CD4-positive, CD25-positive, alpha-beta regulatory T cell (primary cell): ENCODE results near the gene TENM4. TPM values are rescaled to one million over a fixed set of nuclear protein-coding genes. Genes with fewer than 3 reads are reported as not detected.

ENCODE experiments used
- ATAC-seq, 2 donors: fragments of 150-1000 bp; cut with Tn5 transposase; one replicate each; pipeline ENCODE4 v1.10.0; 2021; ENCODE audit warnings: low read depth in 2 of 2, moderate number of reproducible peaks in 2 of 2, moderate library complexity in 1 of 2
- DNase-seq, 3 donors: peaks; one replicate each; pipeline versions ENCODE4 v3.0.0 to v3.0.0-alpha.2; 2012 to 2022; ENCODE audit warnings: mixed read lengths in 1 of 3
- H3K27ac ChIP-seq: one replicate; pipeline ENCODE4 v1.7.0; 2013; ENCODE audit warnings: mild to moderate bottlenecking, low read length; ENCODE audit not compliant: insufficient read depth, poor library complexity, severe bottlenecking
- H3K27me3 ChIP-seq: one replicate; pipeline ENCODE4 v1.7.0; 2013; ENCODE audit warnings: low read length; ENCODE audit not compliant: control insufficient read depth, insufficient read depth
- H3K36me3 ChIP-seq: one replicate; pipeline ENCODE4 v1.7.0; 2013; ENCODE audit warnings: mild to moderate bottlenecking, low read length, moderate library complexity; ENCODE audit not compliant: control insufficient read depth, insufficient read depth
- H3K4me1 ChIP-seq: 2 replicates; pipeline ENCODE4 v1.7.0; 2013; ENCODE audit warnings: mild to moderate bottlenecking, low read length; ENCODE audit not compliant: insufficient read depth, control insufficient read depth, poor library complexity, severe bottlenecking
- H3K4me3 ChIP-seq: one replicate; pipeline ENCODE4 v1.7.0; 2013; ENCODE audit warnings: low read depth, mild to moderate bottlenecking, low read length, moderate library complexity
- H3K9me3 ChIP-seq, 2 experiments: 1 replicate in 1 of 2; 2 replicates in 1 of 2; pipeline ENCODE4 v1.7.0; 2013; ENCODE audit warnings: low read length in 2 of 2, mild to moderate bottlenecking in 1 of 2, moderate library complexity in 1 of 2; ENCODE audit not compliant: control insufficient read depth in 2 of 2
- H3K27ac Mint-ChIP-seq, 3 donors: one replicate each; pipeline ENCODE4 v1.8.0; 2020 to 2022; ENCODE audit warnings: mild to moderate bottlenecking in 3 of 3, mixed read lengths in 3 of 3, moderate library complexity in 2 of 3
- H3K27me3 Mint-ChIP-seq: one replicate; pipeline ENCODE4 v1.8.0; 2022; ENCODE audit warnings: mild to moderate bottlenecking, mixed read lengths
- H3K36me3 Mint-ChIP-seq: one replicate; pipeline ENCODE4 v1.8.0; 2020; ENCODE audit warnings: mixed read lengths
- H3K4me1 Mint-ChIP-seq, 4 donors: one replicate each; pipeline ENCODE4 v1.8.0; 2020 to 2022; ENCODE audit warnings: mixed read lengths in 4 of 4, mild to moderate bottlenecking in 1 of 4
- H3K4me3 Mint-ChIP-seq, 4 donors: one replicate each; pipeline ENCODE4 v1.8.0; 2020 to 2022; ENCODE audit warnings: mild to moderate bottlenecking in 4 of 4, mixed read lengths in 4 of 4, moderate library complexity in 3 of 4
- H3K9me3 Mint-ChIP-seq, 7 donors: one replicate each; pipeline ENCODE4 v1.8.0; 2020 to 2022; ENCODE audit warnings: mixed read lengths in 7 of 7, mild to moderate bottlenecking in 3 of 7, moderate library complexity in 2 of 7
- polyA plus RNA-seq, 4 donors: library from polyadenylated mRNA; unstranded; fragments of 300-500 nt; fragmentation: Illumina TruSeq; gene quantifications; one replicate each; pipeline ENCODE4 v1.2.3, GENCODE V29; 2021
- total RNA-seq: library from RNA; stranded (reverse); gene quantifications from one replicate; pipeline ENCODE4 v1.2.3, GENCODE V29; 2022

The TENM4 gene
- total and polyA plus RNA-seq, 5 donors from 2014 or later, result 0.02 TPM; not detected in 4

DNA sequence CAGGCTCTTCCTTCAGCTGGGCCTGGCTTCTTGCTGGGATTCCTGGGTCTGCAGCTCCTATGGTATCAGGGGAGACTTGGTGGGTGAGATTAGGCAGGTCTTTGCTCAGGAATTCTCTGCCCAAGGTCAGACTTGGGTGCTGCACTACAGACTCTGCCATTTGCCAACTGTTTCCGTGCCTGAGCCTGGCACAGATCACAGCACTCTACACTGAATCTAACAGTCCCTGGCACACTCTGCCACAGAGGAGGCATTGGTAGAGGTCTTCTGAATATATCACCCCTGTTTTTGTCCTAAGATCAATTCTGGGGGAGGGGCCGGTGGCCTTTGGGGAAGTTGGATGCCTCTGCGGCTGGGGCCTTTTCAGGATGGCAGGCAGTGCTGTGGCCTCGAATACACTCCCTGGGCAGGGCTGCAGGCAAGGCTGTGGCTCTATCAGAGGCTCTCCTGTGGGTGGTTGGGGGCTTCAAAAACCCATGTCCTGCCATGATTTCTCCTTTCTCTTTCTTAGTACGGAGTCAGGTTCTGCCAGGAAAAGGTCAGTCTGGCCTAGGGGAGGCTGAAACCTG, 751.2 kb downstream of the TENM4 start:
- Mint-ChIP-seq H3K9me3 (peaks cover 0 to 5% (median 0%) of the 10 kb centered on the region in 7 donors), H3K27ac (no peak overlapping the region), H3K4me1 (no peaks in the 10 kb centered on the region), H3K4me3 (no peak overlapping the region), H3K27me3 (peaks cover 5% of the 10 kb centered on the region), H3K36me3 (no peaks in the 10 kb centered on the region)
- no peak overlapping the region for H3K27ac ChIP-seq
- H3K9me3 ChIP-seq, result no peaks in the 10 kb centered on the region
- no peak for DNase-seq
- peaks cover 2% of the 10 kb centered on the region for H3K27me3 ChIP-seq
- no peak overlapping the region for H3K4me3 ChIP-seq
- ATAC-seq, result no peak
- no peaks in the 10 kb centered on the region for H3K4me1 ChIP-seq
- no peaks in the 10 kb centered on the region for H3K36me3 ChIP-seq

DNA sequence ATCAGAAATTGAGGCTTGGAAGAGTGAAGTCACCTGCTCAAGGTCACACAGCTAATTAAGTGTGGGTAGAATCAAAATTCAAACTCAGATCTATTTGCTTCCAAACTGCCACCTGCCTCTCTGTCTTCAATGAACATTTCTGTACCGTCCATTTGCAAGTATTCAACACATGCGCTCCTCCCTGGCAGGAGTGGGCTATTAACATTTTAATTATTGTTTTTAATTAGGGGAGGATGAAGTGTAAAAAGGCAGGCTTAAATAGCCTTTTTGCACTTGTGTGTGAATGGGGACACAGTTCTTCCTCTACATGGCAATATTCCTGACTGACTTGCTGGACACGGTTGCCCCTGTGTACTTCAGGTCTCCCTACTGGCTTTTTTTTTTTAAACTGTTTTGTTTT, 751.7 kb downstream of the TENM4 start:
- no peak for ATAC-seq
- Histone ChIP-seq H3K9me3 (no peaks in the 10 kb centered on the region), H3K4me1 (no peaks in the 10 kb centered on the region), H3K27me3 (peaks cover 2% of the 10 kb centered on the region), H3K27ac (no peak overlapping the region), H3K4me3 (no peak overlapping the region), H3K36me3 (no peaks in the 10 kb centered on the region)
- peaks cover 5% of the 10 kb centered on the region for H3K27me3 Mint-ChIP-seq
- H3K27ac Mint-ChIP-seq, result no peak overlapping the region
- no peaks in the 10 kb centered on the region for H3K4me1 Mint-ChIP-seq
- H3K4me3 Mint-ChIP-seq, result no peak overlapping the region
- H3K36me3 Mint-ChIP-seq, result no peaks in the 10 kb centered on the region
- DNase-seq, result no peak
- H3K9me3 Mint-ChIP-seq, result peaks cover 0 to 7% (median under 1%) of the 10 kb centered on the region in 7 donors

GRCh38 chr11:78688460-78688859, 752.4 kb downstream of the TENM4 start:
- Mint-ChIP-seq H3K4me3 (no peak overlapping the region), H3K27me3 (peaks cover 5% of the 10 kb centered on the region), H3K9me3 (peaks cover 0 to 7% (median 5%) of the 10 kb centered on the region in 7 donors), H3K4me1 (no peaks in the 10 kb centered on the region), H3K36me3 (no peaks in the 10 kb centered on the region), H3K27ac (no peak overlapping the region)
- Histone ChIP-seq H3K27ac (no peak overlapping the region), H3K36me3 (no peaks in the 10 kb centered on the region), H3K9me3 (no peaks in the 10 kb centered on the region), H3K27me3 (peaks cover 2% of the 10 kb centered on the region), H3K4me3 (no peak overlapping the region), H3K4me1 (no peaks in the 10 kb centered on the region)
- DNase-seq, result no peak
- ATAC-seq, result no peak

- Mint-ChIP-seq H3K36me3 (no peaks in the 10 kb centered on the region), H3K4me3 (no peak overlapping the region), H3K9me3 (peaks cover 0 to 7% (median 5%) of the 10 kb centered on the region in 7 donors), H3K27me3 (no peaks in the 10 kb centered on the region), H3K27ac (no peak overlapping the region), H3K4me1 (no peaks in the 10 kb centered on the region)
- no peak for DNase-seq
- no peaks in the 10 kb centered on the region for H3K4me1 ChIP-seq
- no peaks in the 10 kb centered on the region for H3K36me3 ChIP-seq
- ATAC-seq, result no peak
- peaks cover 2% of the 10 kb centered on the region for H3K27me3 ChIP-seq
- no peak overlapping the region for H3K4me3 ChIP-seq
- H3K9me3 ChIP-seq, result no peaks in the 10 kb centered on the region
- no peak overlapping the region for H3K27ac ChIP-seq
These were observed 755.7 kb downstream of the TENM4 start for GRCh38 chr11:78685156-78685555.

DNA sequence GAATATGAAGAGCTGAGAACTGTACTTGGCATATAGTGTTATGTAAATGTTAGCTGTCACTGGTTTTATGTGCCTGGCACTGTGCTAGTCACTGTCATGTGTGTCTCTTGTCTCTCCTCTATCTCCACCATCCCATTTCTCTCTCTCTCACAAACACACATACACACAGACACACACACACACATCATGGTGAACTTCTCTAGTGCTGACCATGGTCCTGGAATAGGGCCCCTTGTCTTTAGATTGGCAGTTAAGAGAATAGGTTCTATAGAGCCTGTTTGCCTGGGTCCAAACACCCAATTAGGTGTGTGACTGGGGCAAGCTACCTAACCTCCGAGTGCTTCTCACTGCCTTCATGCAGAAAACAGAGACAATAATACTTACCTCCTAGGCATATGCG, 756.5 kb downstream of the TENM4 start:
- H3K36me3 Mint-ChIP-seq, result no peaks in the 10 kb centered on the region
- no peaks in the 10 kb centered on the region for H3K4me1 Mint-ChIP-seq
- Histone ChIP-seq H3K4me1 (no peaks in the 10 kb centered on the region), H3K27me3 (peaks cover 2% of the 10 kb centered on the region), H3K9me3 (no peaks in the 10 kb centered on the region), H3K36me3 (no peaks in the 10 kb centered on the region), H3K27ac (no peak overlapping the region), H3K4me3 (no peak overlapping the region)
- no peak overlapping the region for H3K4me3 Mint-ChIP-seq
- no peak overlapping the region for H3K27ac Mint-ChIP-seq
- peaks cover 0 to 6% (median 4%) of the 10 kb centered on the region in 7 donors for H3K9me3 Mint-ChIP-seq
- no peaks in the 10 kb centered on the region for H3K27me3 Mint-ChIP-seq
- DNase-seq, result no peak
- ATAC-seq, result no peak

DNA sequence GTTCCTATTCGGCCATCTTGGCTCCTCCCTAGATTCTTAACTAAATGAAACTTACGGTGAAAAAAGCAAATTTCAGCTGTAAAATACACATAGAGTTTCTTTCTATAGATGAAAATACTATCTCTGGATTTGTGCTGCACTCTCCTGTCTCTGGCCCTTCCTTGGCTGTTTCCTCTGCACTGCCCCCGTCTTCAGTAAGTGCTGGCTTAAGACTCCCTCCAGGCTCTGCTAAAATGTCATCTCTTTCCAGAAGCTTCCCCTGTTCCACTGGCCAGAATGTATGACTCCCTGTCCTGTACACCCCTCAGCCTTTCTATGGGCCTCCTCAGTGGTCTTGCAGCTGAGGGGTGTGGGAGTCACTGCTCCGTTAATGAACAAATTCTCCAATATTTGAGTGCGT, 757.1 kb downstream of the TENM4 start:
- H3K4me3 Mint-ChIP-seq, result no peak overlapping the region
- ATAC-seq (no peak), DNase-seq (no peak)
- H3K36me3 Mint-ChIP-seq, result no peaks in the 10 kb centered on the region
- no peak overlapping the region for H3K27ac ChIP-seq
- H3K4me1 Mint-ChIP-seq, result no peaks in the 10 kb centered on the region
- H3K9me3 ChIP-seq, result no peaks in the 10 kb centered on the region
- no peaks in the 10 kb centered on the region for H3K4me1 ChIP-seq
- H3K36me3 ChIP-seq, result no peaks in the 10 kb centered on the region
- peaks cover 0 to 6% (median 4%) of the 10 kb centered on the region in 7 donors for H3K9me3 Mint-ChIP-seq
- no peak overlapping the region for H3K4me3 ChIP-seq
- peaks cover 2% of the 10 kb centered on the region for H3K27me3 ChIP-seq
- no peaks in the 10 kb centered on the region for H3K27me3 Mint-ChIP-seq
- no peak overlapping the region for H3K27ac Mint-ChIP-seq

DNA sequence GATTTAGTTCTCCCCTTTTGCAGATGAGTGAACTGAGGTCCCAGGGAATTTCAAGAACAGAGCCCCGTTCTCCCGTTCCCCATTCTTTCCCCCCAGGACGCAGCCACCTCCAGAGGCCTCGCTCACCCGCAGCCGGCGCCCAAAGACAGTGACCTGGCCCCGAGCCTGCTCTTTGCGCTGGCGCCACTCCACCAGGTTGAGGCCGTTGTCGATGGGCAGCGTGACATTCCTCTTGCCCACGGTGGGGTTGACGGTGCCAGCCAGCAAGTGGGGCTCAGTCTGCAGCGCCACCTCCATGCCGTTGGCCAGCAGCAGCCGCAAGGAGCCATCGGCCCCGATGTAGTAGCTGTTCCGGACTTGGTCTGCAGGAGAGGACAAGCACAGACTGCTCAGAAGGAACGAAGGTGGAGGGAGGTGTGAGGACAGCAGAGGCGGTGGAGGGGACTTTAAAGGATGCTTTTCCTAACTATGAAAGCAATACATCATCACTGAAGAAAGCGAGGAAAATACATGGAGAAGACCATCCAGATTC, 764.7 kb downstream of the TENM4 start:
- no peak overlapping the region for H3K27ac Mint-ChIP-seq

More for the DNA sequence above, 764.7 kb downstream of the TENM4 start:
- no peaks in the 10 kb centered on the region for H3K36me3 Mint-ChIP-seq
- DNase-seq (no peak), ATAC-seq (no peak)
- H3K27me3 ChIP-seq, result no peaks in the 10 kb centered on the region
- no peaks in the 10 kb centered on the region for H3K27me3 Mint-ChIP-seq
- H3K4me1 Mint-ChIP-seq, result no peaks in the 10 kb centered on the region
- H3K4me3 ChIP-seq, result no peak overlapping the region
- no peaks in the 10 kb centered on the region for H3K9me3 Mint-ChIP-seq
- H3K36me3 ChIP-seq, result no peaks in the 10 kb centered on the region
- no peak overlapping the region for H3K4me3 Mint-ChIP-seq
- no peak overlapping the region for H3K27ac ChIP-seq
- H3K9me3 ChIP-seq, result no peaks in the 10 kb centered on the region
- no peaks in the 10 kb centered on the region for H3K4me1 ChIP-seq
